Measurements from ENCODE around the gene ITGAX. TPM values are rescaled to one million over a fixed set of nuclear protein-coding genes. Genes with fewer than 3 reads are reported as not detected.
A peak's percentile ranks its signal among the peaks of the same experiment; 100 is the strongest.

Gene ITGAX
- total and polyA plus RNA-seq, 2 of the 8 experiments (the other 6 are each of a cell fraction or from before 2014, with no cell fraction given) = 0.30 TPM; not detected in 1

GRCh38 chr16:31371619-31372484 is 16.9 kb downstream of the ITGAX start:
- H2BK15ac ChIP-seq (ENCODE audit: low read length) = no peak overlapping the region
- no peaks in the 10 kb centered on the region for H4K20me1 ChIP-seq (replicated peaks in 1 of 2; ENCODE audit: control insufficient read depth in 1 of 2, insufficient read depth in 2 of 2, low read length in 2 of 2)
- H4K91ac ChIP-seq (replicated peaks; ENCODE audit: insufficient read length, low read length) = no peak overlapping the region
- no peak overlapping the region for H2BK120ac ChIP-seq (replicated peaks; ENCODE audit: low read depth, low read length)
- H3K56ac ChIP-seq (replicated peaks; ENCODE audit: insufficient read length, low read depth, low read length) = no peak overlapping the region
- no peak overlapping the region for H3K9ac ChIP-seq (replicated peaks in 1 of 4; ENCODE audit: extremely low read depth in 1 of 4, low read depth in 3 of 4, low read length in 3 of 4)
- peak overlapping the region; percentile 36 for H4K8ac ChIP-seq (ENCODE audit: extremely low read depth, insufficient read depth, low read length)
- no peak overlapping the region for H3K14ac ChIP-seq (ENCODE audit: insufficient read length)
- WGBS, 2 experiments (ENCODE audit: extremely low coverage in 1 of 2, insufficient coverage in 1 of 2, insufficient read length in 1 of 2, insufficient replicate concordance in 2 of 2, low coverage in 1 of 2, low lambda C conversion rate in 2 of 2, missing lambda C conversion rate in 1 of 2) = 87% methylated on average over 39 of the region's 42 CpGs; no CpG with 5 or more reads in 1 of the 2 experiments
- no peaks in the 10 kb centered on the region for H3K79me1 ChIP-seq (ENCODE audit: low read depth, low read length)
- H3K23ac ChIP-seq (ENCODE audit: insufficient read length) = no peak overlapping the region
- H2BK12ac ChIP-seq (ENCODE audit: low read depth, low read length) = peak overlapping the region; percentile 39; the same call in 1 of the 2 replicates
- ChIA-PET CTCF (ENCODE audit: partially characterized antibody) (interaction anchor here (0.7 to 3.0 kb wide), 4 partner anchors 9 to 14 kb away, joined by 3 to 12 read pairs (median 4); no protein-coding TSS in a partner anchor), POLR2A (ENCODE audit: partially characterized antibody) (interaction anchor here (0.6 to 1.4 kb wide), 4 partner anchors 11 to 1690 kb away, joined by 3 to 4 read pairs (median 3); no protein-coding TSS in a partner anchor)
- TF ChIP-seq SAP30 (IDR thresholded peaks at IDR 0.05; ENCODE audit: insufficient read depth, insufficient replicate concordance, low read length) (no peak), SUZ12 (IDR thresholded peaks at IDR 0.05; ENCODE audit: low read length) (no peak), KDM5A (IDR thresholded peaks at IDR 0.05; ENCODE audit: low read length) (no peak), RAD21 (IDR thresholded peaks at IDR 0.05 in 1 of 2, conservative IDR thresholded peaks at IDR 0.05 in 1 of 2; ENCODE audit: low read depth in 2 of 2, low read length in 2 of 2) (no peak), ATF3 (IDR thresholded peaks at IDR 0.05; ENCODE audit: insufficient read depth, low read depth, low read length) (no peak), KDM1A (IDR thresholded peaks at IDR 0.05; ENCODE audit: borderline replicate concordance, low read length) (no peak), CTBP2 (IDR thresholded peaks at IDR 0.05; ENCODE audit: borderline replicate concordance, insufficient read depth, insufficient read length, low read length) (no peak), E2F6 (IDR thresholded peaks at IDR 0.05) (no peak), RXRA (IDR thresholded peaks at IDR 0.05; ENCODE audit: insufficient read depth, low read depth, low read length) (no peak)
- H3K36me3 ChIP-seq (ENCODE audit: control insufficient read depth in 2 of 4, insufficient read depth in 4 of 4, low read length in 3 of 4) = no peaks in the 10 kb centered on the region
- no peaks in the 10 kb centered on the region for H3K23me2 ChIP-seq (ENCODE audit: low read depth, low read length)
- H3K18ac ChIP-seq (ENCODE audit: extremely low read depth, low read length) = no peak overlapping the region
- no peak overlapping the region for H2AK5ac ChIP-seq (ENCODE audit: low read depth, low read length)
- H3K4me1 ChIP-seq (replicated peaks in 1 of 4; ENCODE audit: control insufficient read depth in 3 of 4, insufficient read depth in 4 of 4, low read length in 3 of 4) = no peaks in the 10 kb centered on the region
- H3K79me2 ChIP-seq (ENCODE audit: control insufficient read depth in 1 of 2, insufficient read depth in 2 of 2, low read length in 2 of 2) = no peaks in the 10 kb centered on the region
- H3K4me3 ChIP-seq (ENCODE audit: extremely low read depth in 1 of 4, insufficient read depth in 2 of 4, low read depth in 3 of 4, low read length in 4 of 4) = no peak overlapping the region
- H2BK20ac ChIP-seq (ENCODE audit: low read length) = no peak overlapping the region
- FAIRE-seq (no peak), DNase-seq (ENCODE audit: low read depth in 1 of 2, low spot score in 2 of 2) (no peak)
- no peak overlapping the region for H3K4ac ChIP-seq (replicated peaks; ENCODE audit: insufficient read length, low read depth, low read length)
- no peak overlapping the region for H4K5ac ChIP-seq (ENCODE audit: insufficient read length, low read depth, low read length)
- no peaks in the 10 kb centered on the region for H3K27me3 ChIP-seq (replicated peaks in 1 of 4; ENCODE audit: control insufficient read depth in 3 of 4, extremely low read depth in 1 of 4, insufficient read depth in 3 of 4, low read length in 3 of 4)
- no peak overlapping the region for H2BK5ac ChIP-seq (ENCODE audit: low read depth, low read length)
- H2AFZ ChIP-seq (ENCODE audit: low read length) = no peak overlapping the region
- H3K9me3 ChIP-seq (ENCODE audit: insufficient read depth in 2 of 2, low read depth in 1 of 2, low read length in 1 of 2) = no peaks in the 10 kb centered on the region
- H3K4me2 ChIP-seq (ENCODE audit: insufficient read depth in 1 of 2, low read depth in 2 of 2, low read length in 2 of 2) = no peak overlapping the region
- H3K27ac ChIP-seq (ENCODE audit: low read depth, low read length) = no peak overlapping the region

Data from H1 (cell line).